ENCODE measurements around the gene HMGXB3. TPM values are rescaled to one million over a fixed set of nuclear protein-coding genes. Genes with fewer than 3 reads are reported as not detected.

HMGXB3 gene
- total and polyA plus RNA-seq, 2 of the 13 experiments (the other 11 are each of a cell fraction or from before 2014, with no cell fraction given): 18.8 to 23.8 TPM

DNA sequence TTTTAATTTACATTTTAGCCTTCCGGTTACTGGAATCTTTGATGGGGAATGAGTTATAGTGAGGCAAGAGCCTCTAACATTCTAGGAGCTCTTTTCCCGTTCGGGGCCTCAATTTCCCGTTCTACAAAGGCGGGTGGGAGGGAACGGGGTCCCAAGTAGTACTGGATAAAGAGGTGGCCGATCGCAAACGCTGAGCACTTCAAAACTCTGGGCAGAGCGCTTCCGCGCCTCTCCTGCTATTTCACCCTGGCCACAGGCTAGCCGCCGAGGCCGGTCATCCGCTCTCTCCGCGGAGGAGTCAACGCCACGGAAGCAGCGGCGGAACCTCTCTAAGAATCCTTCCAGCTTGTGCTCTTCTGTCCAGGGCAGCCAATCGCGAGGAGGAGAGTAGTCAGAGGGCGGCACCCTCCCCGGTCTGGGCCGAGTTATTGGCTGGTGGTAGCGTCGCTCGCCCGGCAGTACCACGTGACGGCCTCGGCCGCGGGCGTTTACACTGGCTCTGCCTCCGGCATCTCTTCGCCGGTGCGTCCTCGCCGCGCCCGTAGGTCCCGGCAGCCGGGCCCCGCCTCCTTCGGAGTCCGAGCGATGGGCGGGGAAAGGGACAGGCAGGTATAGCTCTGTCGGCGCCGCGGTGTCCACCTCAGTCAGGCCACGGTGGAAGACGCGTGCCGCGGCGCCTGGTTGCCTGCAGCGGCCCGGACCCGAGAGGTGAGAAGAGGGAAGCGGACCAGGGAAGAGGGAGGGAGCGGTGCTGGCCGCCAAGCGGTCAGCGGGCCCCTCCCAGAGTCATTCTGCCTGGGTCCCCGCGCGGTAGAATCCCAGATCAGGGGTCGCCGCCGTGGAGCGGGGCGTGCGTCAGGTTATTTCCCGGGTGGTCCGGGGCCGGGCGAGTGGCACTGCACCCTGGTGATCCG lies 40.0 kb upstream of the HMGXB3 start, which contains the start of gene SLC26A2 (continued):
- TF ChIP-seq RFXAP (CRISPR knock-in tag; IDR thresholded peaks at IDR 0.05; ENCODE audit: borderline replicate concordance) (0 out of 2 replicates have a peak, but pooled peaks have one; percentile 34), KLF15 (CRISPR knock-in tag; IDR thresholded peaks at IDR 0.05; ENCODE audit: borderline replicate concordance) (0 out of 2 replicates have a peak, but pooled peaks have one; percentile 38), ZNF34 (CRISPR knock-in tag; IDR thresholded peaks at IDR 0.05; ENCODE audit: borderline replicate concordance) (peak; percentile 10; the same call in 1 of the 2 replicates), FOXA3 (CRISPR knock-in tag; IDR thresholded peaks at IDR 0.05) (peak; percentile 73), ETV5 (CRISPR knock-in tag; IDR thresholded peaks at IDR 0.05; ENCODE audit: borderline replicate concordance) (peak; percentile 63), ZNF552 (CRISPR knock-in tag; IDR thresholded peaks at IDR 0.05; ENCODE audit: borderline replicate concordance) (0 out of 2 replicates have a peak, but pooled peaks have one; percentile 30), ZNF235 (CRISPR knock-in tag; IDR thresholded peaks at IDR 0.05; ENCODE audit: borderline replicate concordance) (0 out of 2 replicates have a peak, but pooled peaks have one; percentile 54), MTA1 (CRISPR knock-in tag; IDR thresholded peaks at IDR 0.05; ENCODE audit: borderline replicate concordance) (peak; percentile 62; the same call in 1 of the 2 replicates), ZNF232 (CRISPR knock-in tag; IDR thresholded peaks at IDR 0.05; ENCODE audit: borderline replicate concordance) (peak; percentile 31; the same call in 1 of the 2 replicates), PITX1 (CRISPR knock-in tag; IDR thresholded peaks at IDR 0.05) (peak; percentile 38; the same call in 1 of the 2 replicates), GLI4 (CRISPR knock-in tag; IDR thresholded peaks at IDR 0.05; ENCODE audit: borderline replicate concordance) (no peak), ZFX (CRISPR knock-in tag; IDR thresholded peaks at IDR 0.05; ENCODE audit: low read depth) (peak; percentile 69; the same call in 1 of the 2 replicates), HDAC2 (CRISPR knock-in tag; IDR thresholded peaks at IDR 0.05) (peak; percentile 38; the same call in 1 of the 2 replicates), ZNF670 (CRISPR knock-in tag; IDR thresholded peaks at IDR 0.05; ENCODE audit: borderline replicate concordance) (peak; percentile 84; the same call in 1 of the 2 replicates), MED1 (CRISPR knock-in tag; IDR thresholded peaks at IDR 0.05) (peak; percentile 16; the same call in 1 of the 2 replicates), HOXA3 (CRISPR knock-in tag; IDR thresholded peaks at IDR 0.05) (peak; percentile 64; the same call in 1 of the 2 replicates), POLR2G (IDR thresholded peaks at IDR 0.05; ENCODE audit: low read depth, low read length) (peak; percentile 96), ARID2 (CRISPR knock-in tag; IDR thresholded peaks at IDR 0.05; ENCODE audit: borderline replicate concordance) (no peak), HNRNPLL (IDR thresholded peaks at IDR 0.05; ENCODE audit: low read depth, low read length, poor library complexity, severe bottlenecking) (peak; percentile 98)
- TF ChIP-seq, protein P1, sequence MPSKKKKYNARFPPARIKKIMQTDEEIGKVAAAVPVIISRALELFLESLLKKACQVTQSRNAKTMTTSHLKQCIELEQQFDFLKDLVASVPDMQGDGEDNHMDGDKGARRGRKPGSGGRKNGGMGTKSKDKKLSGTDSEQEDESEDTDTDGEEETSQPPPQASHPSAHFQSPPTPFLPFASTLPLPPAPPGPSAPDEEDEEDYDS (CRISPR knock-in tag; IDR thresholded peaks at IDR 0.05): peak; percentile 95
- TF ChIP-seq, protein P2, sequence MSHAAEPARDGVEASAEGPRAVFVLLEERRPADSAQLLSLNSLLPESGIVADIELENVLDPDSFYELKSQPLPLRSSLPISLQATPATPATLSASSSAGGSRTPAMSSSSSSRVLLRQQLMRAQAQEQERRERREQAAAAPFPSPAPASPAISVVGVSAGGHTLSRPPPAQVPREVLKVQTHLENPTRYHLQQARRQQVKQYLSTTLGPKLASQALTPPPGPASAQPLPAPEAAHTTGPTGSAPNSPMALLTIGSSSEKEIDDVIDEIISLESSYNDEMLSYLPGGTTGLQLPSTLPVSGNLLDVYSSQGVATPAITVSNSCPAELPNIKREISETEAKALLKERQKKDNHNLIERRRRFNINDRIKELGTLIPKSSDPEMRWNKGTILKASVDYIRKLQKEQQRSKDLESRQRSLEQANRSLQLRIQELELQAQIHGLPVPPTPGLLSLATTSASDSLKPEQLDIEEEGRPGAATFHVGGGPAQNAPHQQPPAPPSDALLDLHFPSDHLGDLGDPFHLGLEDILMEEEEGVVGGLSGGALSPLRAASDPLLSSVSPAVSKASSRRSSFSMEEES (CRISPR knock-in tag; IDR thresholded peaks at IDR 0.05): peak; percentile 71; the same call in 1 of the 2 replicates
- TF ChIP-seq, protein P3, sequence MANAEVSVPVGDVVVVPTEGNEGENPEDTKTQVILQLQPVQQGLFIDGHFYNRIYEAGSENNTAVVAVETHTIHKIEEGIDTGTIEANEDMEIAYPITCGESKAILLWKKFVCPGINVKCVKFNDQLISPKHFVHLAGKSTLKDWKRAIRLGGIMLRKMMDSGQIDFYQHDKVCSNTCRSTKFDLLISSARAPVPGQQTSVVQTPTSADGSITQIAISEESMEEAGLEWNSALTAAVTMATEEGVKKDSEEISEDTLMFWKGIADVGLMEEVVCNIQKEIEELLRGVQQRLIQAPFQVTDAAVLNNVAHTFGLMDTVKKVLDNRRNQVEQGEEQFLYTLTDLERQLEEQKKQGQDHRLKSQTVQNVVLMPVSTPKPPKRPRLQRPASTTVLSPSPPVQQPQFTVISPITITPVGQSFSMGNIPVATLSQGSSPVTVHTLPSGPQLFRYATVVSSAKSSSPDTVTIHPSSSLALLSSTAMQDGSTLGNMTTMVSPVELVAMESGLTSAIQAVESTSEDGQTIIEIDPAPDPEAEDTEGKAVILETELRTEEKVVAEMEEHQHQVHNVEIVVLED (CRISPR knock-in tag; IDR thresholded peaks at IDR 0.05; ENCODE audit: borderline replicate concordance): peak; percentile 72; the same call in 1 of the 2 replicates
